Astrocyte of the hippocampus (primary cell): ENCODE measurements around the gene B3GNT2.
A peak's percentile ranks its signal among the peaks of the same experiment; 100 is the strongest.
"Not testable (repeated sequence)": the region's sequence is repeated elsewhere in the genome, so short reads cannot be mapped to it uniquely, and the experiment has no call there.

ENCODE experiments used
- DNase-seq: peaks from one replicate; pipeline ENCODE4 v3.0.0; 2011; ENCODE audit warnings: low read depth, low spot score

B3GNT2 gene

GRCh38 chr2:62234755-62235655, 39.1 kb downstream of the B3GNT2 start:
- DNase-seq, result no peak

- no peak for DNase-seq
Observed at GRCh38 chr2:62236499-62236898, 40.6 kb downstream of the B3GNT2 start.

- DNase-seq, result no peak
Observed at GRCh38 chr2:62238236-62238635, 42.3 kb downstream of the B3GNT2 start.

GRCh38 chr2:62240546-62240945, 44.6 kb downstream of the B3GNT2 start:
- no peak for DNase-seq

GRCh38 chr2:62243983-62244382, 48.1 kb downstream of the B3GNT2 start:
- DNase-seq, result no peak

- no peak for DNase-seq
Observed at GRCh38 chr2:62248226-62248625, 52.3 kb downstream of the B3GNT2 start.

GRCh38 chr2:62250239-62250638, 54.3 kb downstream of the B3GNT2 start:
- no peak for DNase-seq

GRCh38 chr2:62254424-62255266, 58.7 kb downstream of the B3GNT2 start:
- no peak for DNase-seq

GRCh38 chr2:62257466-62257865, 61.6 kb downstream of the B3GNT2 start:
- DNase-seq, result no peak

- DNase-seq, result no peak
Observed at GRCh38 chr2:62263076-62263715, 67.3 kb downstream of the B3GNT2 start.

GRCh38 chr2:62264186-62264585, 68.3 kb downstream of the B3GNT2 start:
- DNase-seq, result no peak

GRCh38 chr2:62265106-62265505, 69.2 kb downstream of the B3GNT2 start:
- no peak for DNase-seq

- peak; percentile 78 for DNase-seq
Observed at GRCh38 chr2:62266433-62267038, 70.6 kb downstream of the B3GNT2 start.

- DNase-seq, result no peak
Observed at GRCh38 chr2:62267696-62268095, 71.8 kb downstream of the B3GNT2 start.

GRCh38 chr2:62268681-62269188, 72.8 kb downstream of the B3GNT2 start:
- DNase-seq, result not testable (repeated sequence)

GRCh38 chr2:62270728-62271127, 74.8 kb downstream of the B3GNT2 start:
- DNase-seq, result peak; percentile 65
